GM19463 (cell line): ENCODE data around the gene CRYGN.

Experiments used
- ATAC-seq: cut with Tn5 transposase; IDR thresholded peaks from one replicate; pipeline ENCODE4 v1.9.1; 2021; ENCODE audit warnings: mild to moderate bottlenecking, moderate library complexity; ENCODE audit not compliant: unreplicated experiment

Gene CRYGN

DNA sequence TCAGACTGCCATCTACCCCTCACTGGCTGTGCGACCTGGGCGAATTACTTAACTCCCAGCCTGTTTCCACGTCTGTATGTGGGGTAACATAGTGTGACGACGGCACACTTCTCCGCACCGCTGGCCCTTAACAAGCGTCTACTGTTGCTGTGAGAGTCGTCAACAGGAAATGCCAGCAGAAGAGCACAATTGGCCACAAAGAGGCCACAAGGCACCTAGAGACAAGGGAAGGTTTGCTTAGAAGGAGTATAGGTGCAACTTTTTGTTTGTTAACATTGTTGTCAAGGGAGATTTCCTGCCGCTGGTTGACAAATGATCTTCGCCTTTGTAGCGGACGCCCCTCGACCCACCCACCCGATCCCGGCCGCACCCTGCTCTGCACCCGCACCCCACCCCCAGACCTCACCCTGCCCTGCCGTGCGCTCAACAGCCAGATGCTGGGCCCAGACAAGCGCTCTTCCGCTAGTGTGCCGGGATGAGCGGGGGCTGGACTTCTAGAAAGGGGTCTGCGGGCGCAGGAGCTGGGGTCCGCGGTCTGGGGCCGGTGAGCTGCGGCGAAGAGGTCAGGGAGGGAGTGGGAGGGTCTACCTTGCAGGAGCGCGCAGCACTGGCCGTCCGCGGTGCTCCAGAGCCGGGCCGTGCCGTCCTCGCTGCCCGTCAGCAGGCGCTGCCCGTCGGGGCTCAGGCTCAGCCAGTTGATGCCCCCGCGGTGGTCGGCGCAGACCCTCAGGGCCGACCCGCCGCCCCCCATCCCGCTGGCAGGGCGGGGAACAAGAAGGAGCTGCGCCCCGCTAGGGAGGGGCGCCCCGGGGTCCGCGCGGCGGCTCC, 30.9 kb downstream of the CRYGN start:
- peak; percentile 68 for ATAC-seq

DNA sequence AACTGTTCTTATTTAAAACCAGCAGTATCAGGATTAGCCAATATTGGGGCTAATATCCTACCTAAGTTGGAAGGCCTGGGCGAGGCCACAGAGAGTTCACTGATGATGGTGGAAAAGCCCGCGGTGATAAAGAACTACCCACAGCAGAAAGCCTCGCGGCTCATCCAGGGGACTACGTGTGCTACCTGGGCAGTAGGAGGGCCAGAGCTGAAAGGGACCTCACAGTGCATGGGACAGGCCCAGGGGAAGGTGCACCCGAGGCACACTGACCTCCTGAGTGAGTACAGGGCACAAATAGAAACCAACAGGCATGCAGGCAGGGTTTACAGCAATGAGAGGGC, 31.5 kb downstream of the CRYGN start:
- ATAC-seq = no peak

DNA sequence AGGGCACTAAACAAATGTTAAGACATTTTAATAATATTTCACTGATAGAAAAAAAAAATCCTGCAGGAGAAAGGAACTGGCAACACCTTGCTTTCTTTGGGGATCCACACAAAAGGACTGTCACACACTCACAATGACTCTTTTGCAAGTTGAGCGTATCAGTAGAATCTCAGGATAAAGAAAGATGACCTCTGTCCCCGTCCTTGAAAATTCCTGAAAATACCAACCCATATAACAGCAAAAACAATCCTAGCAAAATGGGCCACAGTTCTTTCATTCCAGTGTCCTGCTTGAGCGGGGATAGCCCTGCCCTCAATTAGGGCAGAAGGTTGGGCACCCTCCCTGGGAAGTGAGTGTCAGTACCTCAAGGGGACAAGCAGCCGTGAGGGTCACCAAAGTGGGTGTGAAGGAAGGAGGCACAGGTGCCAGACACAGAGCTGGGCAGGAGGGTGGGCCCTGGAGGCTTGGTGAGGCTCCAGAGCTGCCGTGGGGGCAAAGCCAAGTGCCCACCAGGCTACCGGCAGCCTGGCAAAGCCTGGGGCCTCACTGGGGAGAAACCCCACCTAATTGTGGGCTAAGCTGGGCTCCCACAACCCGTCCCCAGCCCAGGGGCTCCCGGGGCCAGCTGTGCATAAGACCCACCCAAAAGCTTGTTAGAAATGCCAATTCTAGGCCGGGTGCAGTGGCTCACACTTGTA, 32.9 kb downstream of the CRYGN start:
- ATAC-seq = no peak

DNA sequence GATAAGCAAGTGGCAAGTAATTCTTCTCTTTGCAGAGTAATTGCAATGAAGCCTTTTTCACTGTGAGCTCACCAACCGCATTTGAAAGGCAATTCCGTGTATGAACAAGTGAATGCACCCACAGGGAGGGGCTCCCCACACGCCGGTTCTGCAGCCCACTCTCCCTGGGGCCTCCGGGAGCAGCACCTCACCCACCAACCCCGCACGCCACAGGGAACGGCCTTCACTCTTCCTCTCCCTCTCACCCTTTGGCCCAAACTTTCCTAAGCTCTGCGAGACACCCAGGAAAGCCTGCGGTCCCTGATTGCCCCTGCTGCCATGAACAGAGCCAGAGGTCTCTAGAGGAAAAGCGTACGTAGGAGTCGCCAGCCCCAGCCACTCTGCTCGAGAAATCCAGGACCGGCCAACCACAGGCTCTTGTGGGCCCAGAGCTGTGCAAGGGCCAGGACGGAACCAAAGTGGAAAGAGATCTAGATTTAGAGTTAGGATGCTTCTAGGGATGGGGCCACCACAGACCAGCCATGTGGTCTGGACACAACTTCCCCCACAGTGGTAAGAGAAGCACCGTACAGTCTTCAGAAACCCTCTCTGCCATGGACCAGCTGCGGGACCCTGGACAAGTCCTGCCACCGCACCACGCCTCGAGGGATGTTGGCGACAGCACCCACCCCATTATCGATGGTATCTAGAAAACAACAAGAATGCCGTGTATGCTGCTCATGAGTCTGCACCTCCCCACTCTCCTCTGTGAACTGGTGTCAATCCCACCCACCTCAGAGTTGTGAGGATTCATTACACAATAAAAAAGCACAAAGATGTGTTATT, 33.7 kb downstream of the CRYGN start:
- no peak for ATAC-seq

DNA sequence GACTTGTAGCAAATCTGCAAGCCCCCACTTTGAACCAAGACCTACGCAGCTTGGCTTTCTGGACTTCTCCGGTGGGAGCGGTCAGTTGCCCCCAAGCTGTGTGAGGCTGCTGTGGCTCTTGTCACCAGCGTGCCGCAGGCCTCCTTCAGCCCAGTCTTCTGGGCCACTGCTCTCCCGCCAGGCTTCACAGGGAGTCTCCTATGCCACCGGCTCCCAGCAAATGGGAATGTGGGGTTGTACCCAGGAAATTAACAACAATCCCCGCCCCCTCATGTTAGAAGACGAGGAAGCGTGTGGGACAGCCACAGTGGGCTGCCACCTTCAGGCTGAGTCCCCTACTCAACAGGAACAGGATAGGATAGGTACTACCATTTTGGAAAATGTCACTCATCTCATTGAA, 34.4 kb downstream of the CRYGN start:
- ATAC-seq = no peak

DNA sequence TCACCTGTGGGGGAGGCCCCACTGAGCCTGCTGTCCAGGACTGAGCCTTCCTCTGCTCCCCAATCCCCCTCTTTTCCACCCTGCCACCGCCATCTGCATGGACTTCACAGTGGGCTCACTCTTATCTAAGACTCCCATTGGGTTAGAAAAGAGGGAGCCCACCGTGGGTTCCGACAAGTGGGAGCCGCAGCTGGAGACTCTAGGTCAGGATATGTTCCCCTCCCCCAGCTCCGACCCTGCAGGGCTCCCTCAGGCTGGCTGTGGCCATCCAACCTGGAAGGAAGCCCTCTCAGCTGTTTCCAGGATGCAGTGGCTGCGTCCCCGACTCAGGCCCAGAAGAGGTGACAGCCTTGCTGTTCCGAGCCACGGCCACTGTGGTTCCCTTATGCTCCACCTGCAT, 34.9 kb downstream of the CRYGN start:
- no peak for ATAC-seq

DNA sequence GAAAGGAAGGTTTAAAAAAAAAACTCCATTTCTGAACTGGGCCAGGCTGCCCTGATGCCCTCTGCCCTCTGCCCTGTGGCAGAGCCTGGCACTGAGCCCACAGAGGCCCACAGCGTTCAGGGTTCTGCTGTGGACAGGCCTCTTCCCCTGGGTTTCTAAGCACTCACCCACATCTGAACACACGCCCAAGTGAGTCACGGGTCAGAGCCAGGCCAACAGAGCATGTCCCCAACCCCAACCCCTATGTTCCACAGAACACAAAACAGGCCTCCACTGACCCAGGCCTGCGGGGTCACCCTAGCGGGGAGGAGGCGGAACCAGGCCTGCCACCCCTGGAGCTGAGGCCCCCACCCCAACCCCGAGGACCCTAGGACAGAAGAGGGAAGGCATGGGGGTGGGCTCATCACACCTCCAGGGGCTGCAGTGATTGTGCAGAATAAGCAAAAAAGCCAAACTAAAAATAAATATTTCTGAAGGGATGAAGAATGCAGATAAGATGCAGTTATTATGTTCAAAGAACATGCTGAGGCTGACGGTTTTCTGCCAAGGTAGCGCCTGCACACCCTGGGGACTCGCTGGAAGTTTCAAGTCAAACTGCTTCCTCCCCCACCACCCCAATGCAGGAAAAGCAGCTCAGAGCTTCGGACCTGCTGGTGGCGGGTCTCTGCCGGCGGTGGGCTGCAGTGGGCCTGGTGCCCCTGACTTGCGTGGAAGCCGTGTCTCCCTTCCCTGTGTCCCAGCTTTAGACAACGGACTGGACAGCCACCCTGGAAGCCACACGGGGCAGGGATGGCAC, 35.5 kb downstream of the CRYGN start:
- no peak for ATAC-seq

DNA sequence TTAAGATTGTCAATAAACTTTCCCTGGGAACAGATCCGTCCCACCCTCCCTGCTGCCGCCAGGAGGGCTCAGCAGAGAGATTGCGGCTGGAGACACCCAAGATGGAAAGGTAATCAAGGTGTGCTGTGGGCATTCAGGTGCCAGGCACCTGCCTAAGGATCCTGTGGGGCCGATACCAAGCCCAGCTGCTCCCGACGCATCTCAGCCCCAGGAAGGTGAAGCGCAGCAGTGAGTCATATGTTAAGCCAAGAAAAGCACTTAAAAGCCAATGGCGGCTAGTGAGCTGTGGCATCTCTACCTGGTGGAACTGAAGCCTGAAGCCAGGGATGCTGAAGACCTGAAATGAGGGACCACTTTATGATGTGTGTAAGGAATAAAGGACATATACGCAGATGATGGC, 36.2 kb downstream of the CRYGN start:
- ATAC-seq = no peak

DNA sequence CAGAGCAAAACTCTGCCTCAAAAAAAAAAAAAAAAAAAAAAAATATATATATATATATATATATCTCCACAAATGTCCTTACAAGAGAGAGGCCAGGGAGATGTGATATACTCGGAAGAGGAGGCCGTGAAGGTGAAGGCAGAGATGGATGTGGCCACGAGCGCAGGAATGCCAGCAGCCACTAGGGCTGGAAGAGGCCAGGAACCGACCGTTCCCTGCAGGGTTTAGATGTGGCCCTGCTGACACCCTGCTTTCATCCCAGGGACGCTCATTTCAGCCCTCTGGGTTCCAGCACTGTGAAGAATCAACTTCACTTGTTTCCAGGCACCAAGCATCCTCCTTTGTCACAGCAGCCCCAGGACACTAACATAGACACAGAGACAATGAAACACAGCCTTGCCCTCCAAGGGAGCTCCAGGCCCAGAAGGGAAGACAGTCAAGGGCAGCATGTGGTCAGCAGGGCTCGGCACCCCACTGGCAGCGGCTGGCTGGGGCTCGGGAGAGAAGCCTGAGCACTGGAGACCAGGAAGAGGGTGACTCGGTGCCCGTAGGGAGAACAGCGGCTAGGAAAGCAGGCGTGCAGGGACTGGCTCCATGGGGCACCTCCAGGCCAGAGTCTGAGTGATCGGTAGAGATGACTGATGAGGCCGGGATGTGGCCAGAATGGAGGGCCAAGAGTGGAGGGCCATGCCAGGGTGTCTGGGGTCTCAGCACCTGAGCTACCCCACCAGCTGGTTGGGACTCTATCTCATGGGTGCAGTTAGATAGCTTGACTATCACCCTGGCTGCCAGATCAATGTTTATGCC, 37.7 kb downstream of the CRYGN start:
- no peak for ATAC-seq

DNA sequence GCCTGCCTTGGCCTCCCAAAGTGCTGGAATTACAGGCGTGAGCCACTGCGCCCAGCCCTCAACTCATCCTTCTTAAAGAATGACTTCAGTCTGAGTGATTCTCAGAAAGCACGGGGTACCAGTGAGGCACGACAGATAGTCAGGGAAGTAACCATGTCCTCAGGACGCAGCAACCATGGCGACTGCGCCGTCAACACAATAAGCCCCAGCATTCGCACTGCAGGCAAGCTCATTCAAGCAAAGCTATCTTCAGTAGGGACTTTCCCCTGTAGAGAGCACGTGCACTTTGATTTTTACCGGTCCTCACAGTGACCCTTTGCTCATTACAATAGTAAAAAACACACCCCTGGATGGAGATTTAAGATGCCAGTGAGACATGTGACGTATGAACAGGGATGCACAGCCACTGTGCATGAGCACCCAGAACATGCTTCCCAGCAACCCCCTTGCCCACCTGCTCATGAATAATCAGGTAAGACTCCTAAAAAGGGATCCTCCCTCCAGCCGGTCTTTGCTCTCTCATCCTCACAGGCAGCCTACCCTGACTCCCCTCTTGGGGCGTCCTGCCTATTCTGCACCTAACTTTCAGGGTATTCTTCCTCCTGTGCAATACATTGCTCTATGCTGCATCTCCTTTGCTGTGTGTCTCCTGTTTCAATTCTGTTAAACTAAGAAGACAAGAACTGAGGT, 39.2 kb downstream of the CRYGN start:
- peak; percentile 74 for ATAC-seq

DNA sequence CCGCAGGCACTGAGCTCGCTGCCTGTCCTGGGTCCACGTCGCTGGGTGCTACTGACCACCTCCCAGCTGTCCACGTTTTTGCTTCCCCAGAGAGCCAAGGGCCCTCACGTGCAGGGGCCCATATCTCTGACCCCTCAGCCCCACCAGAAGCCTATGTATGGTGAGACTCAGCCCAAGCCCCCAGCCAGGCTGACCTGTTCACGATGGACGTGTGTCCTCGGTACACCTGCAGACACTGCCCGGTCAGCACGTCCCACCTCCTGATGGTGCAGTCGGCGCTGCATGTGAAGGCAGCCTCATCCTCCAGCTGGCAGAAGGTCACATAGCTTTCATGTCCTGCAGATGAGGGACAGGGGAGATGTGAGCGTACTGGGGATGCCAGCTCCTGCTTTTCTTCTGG, 40.0 kb downstream of the CRYGN start:
- ATAC-seq = no peak

DNA sequence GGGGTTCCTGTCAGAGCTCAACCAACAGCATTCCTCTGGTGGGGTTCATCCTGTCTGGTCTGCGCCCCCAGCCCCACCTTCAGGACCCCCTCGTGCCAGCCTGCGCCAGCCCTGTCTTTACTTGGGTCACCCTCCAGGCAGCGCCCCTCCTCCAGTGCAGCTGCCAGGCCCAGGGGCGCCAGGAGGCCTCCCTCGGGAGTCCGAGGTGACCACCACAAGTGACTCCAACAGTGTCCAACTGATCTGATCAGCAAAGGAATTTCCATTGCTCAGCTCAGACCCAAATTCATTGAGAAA, 40.7 kb downstream of the CRYGN start:
- ATAC-seq = no peak

DNA sequence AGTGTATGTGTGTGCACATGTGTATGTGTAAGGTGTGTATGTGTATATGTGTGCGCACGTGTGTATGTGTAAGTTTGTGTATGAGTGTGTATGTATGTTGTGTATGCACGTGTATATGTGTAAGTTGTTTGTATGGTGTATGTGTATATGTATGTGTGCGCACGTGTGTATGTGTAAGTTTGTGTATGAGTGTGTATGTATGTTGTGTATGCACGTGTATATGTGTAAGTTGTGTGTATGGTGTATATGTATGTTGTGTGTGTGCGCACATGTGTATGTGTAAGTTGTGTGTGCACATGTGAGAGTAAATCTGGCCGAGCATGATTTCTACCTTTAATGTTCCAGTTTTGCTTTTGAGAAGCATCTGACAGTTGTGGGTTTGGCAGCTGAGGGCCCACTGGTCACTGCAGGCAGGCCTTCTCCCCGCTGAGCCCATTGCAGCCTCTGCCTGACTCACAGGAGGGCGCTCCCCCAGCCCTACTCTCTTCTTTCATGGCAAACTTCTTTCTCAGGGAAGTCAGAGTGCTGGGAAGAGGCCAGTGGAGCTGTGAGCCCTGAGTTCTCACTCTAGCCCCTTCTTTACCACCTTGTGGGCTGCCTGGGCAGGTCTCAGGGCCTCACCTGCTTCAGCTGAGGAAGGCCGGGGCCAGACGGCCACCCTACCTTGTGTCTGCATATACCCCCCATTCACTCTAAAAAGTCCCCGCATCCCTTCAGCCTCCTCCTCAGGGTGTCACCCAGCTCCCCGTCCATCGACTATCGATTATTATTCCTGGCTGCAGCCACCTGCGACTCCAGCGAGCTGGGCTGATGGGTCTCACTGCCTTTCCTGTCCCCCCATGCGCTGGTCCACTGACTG, 41.3 kb downstream of the CRYGN start:
- no peak for ATAC-seq

DNA sequence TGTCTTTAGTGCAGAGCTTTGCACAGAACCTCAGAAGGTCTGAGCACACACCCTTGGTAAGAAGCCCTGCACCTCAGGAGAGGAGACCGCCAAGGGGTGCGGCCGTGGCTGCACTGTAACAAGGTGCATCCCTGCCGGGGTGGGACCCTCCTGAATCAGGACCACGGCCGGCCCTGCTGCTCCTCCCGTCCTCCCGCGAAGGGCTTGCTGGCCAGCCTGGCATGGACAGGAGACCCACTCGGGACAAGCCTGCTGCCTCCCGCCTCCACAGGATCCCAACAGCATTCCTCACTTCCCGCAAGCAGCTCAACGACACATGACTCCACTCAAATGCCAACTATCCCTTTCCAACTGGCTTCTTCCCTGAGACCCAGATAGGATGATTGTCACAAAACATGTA, 42.9 kb downstream of the CRYGN start:
- no peak for ATAC-seq

DNA sequence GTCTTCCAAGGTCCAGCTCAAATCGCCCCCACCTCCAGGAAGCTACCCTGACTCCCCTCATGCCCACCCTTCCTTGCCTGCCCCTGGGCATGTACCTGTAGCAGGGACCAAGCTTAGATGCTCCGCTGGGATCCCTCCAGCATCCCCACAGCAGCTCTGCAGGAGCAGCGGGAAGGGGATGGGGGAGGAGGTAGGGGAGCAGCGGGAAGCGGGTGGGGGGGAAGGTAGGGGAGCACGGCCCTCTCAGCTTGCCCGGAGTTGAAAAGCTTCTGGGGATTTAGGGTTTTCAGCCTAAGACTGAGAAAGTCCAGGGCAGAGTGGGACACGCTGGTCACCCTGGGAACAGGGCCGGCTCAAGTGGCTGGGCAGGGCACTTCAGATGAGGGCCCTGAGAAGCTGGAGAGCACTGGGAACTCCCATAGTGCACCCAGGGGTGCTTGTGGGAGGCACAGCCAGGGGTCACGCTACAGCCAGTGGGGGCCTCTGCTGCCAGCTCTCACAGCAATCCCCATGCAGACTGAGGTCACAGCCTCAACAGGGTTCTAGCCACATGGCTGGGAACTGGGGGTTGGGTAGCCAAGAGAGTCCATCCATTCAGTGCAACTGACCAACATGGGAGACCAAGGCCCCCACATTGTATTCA, 43.5 kb downstream of the CRYGN start:
- no peak for ATAC-seq

DNA sequence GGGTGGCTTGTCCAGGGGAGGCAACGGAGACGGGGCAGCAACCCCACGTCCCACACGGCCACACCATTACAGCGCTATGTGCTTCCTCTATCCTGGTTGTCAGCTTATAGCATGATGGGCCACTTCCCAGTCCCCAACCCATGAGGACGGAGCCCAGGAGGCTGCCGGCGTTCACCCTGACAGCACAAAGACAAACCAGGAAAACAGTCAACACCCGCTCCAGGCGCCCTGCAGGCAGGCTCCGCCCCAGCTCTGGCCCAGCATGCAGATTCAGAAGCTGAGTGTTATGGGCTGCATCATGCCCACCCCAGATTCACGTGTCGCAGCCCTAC, 44.9 kb downstream of the CRYGN start:
- no peak for ATAC-seq

DNA sequence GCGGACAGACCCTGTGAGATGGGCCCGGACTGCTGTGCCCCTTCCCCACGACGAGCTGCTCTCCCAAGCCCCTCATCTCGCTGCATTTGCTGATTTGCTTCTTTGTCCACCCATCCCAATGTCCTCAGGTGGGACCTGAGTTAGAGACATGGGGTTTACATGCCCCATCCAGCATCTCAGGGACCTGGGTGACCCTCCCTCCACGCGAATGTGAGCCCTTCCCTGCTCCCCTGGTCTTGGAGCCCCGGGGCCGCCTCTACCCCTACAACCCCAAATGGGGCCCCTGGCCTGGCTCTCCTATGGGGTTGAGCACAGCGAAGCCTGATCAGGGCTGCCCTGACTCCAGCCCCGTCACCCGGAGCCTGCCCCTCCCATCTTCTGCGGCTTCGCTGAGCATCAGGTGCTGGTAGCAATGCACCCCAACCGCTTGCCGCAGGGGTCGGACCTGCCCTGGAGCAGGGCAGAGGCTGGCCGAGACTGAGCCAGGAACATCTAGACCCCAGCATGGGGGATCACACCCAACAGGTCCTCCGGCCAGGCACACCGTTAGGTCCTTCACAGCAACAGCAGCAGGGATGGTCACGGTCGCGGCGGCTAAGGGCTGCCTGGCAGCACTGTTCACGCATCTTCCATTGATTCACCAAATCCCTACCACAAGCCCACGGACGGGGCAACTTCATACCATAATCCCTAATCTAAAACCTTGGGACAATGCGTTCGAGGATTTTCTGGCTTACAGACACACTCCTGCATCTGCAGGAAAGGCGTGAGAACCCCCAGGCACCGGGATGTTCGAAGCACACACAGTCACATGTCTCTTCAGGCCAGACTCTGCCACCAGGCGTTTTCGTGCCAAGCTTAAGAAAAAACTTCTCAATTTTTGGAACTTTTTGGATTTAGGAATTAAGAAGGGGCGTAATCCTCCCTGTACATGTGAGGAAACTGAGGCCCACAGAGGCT, 45.6 kb downstream of the CRYGN start:
- ATAC-seq = no peak
